ENCODE measurements around the gene TFDP2. TPM values are rescaled to one million over a fixed set of nuclear protein-coding genes. Genes with fewer than 3 reads are reported as not detected.
"Not testable (repeated sequence)": the region's sequence is repeated elsewhere in the genome, so short reads cannot be mapped to it uniquely, and the experiment has no call there.

Gene TFDP2, protein sequence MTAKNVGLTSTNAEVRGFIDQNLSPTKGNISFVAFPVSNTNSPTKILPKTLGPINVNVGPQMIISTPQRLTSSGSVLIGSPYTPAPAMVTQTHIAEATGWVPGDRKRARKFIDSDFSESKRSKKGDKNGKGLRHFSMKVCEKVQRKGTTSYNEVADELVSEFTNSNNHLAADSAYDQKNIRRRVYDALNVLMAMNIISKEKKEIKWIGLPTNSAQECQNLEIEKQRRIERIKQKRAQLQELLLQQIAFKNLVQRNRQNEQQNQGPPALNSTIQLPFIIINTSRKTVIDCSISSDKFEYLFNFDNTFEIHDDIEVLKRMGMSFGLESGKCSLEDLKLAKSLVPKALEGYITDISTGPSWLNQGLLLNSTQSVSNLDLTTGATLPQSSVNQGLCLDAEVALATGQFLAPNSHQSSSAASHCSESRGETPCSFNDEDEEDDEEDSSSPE
- 47.0 and 70.6 TPM in 2 replicates for total RNA-seq (2014; rRNA removed; shearing (Covaris generic); ENCODE audit: low replicate concordance)

DNA sequence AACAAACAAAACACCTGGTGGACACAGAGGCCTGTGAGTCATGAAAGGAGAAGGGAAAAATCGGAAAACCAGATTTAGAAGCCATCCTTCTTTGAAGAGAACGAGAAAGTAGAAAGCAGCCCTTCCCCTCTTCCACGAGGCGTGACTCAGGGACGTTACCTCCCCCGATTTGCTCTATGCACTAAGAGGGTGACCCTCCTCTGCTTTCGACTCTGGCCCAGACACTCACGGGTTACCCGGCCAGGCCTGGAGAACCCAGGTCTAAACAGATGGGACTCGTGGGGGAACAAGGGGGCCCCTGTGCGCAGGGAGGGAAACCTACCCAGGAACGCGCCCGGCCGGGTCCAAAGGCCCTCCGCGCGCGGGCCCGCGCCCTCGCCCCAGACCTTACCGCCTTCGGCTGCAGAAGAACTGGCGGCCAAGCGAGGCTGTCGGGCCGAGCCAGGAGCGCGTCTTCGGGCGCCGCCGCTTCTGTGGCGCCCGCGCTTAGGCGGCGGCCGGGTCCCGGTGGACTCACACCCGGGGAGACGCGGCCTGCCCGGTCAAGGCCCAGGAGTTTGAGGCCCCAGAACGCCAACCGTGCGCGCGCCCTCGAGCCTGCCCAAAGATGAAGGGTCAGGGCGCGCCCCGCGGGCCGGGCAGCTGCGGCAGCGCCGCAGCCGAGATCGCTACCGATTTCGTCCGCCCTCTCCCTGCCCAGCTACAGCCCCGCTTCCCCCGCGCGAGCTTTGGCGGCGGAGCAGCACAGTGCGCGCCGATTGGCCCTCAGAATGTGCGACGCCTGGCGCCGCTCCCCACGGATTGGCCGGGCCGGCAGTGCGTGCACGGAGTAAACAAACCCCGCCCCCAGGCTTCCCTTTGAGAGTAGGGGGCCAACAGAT lies at the start of gene TFDP2:
Gene TFDP2, minus strand, starts transcription at position 753 of the 881 bp plus-strand sequence. CDS start 47,795 bp downstream, outside the sequence.
- H3K9me3 ChIP-seq: no peaks in the 10 kb centered on the region
- no peaks in the 10 kb centered on the region for H3K27me3 ChIP-seq
- no peaks in the 10 kb centered on the region for H3K36me3 ChIP-seq
- H3K4me3 ChIP-seq: peak within 1 kb of the TSS; percentile 69
- peak; percentile 97 for DNase-seq

DNA sequence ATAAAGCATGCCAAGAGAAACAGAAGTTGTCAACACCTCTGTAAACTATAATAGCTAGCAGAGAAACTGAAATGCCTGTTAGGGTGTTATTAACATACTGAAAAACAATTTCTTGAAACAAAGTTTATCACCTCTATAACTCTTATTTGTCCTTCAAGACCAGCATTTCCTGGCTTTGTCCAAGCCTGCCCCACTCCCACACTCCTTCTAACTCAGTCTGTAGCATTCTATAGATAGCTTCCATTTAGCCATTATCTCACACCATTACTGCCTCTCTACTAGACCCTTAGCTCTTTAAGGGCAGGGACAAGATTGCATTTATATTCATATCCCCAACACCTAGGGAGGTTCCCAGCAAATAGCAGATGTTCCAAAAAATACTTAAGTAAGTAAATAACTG lies 39.5 kb upstream of the TFDP2 start:
- no peaks in the 10 kb centered on the region for H3K9me3 ChIP-seq
- no peaks in the 10 kb centered on the region; the same call in 1 of the 2 replicates for H3K36me3 ChIP-seq
- H3K4me3 ChIP-seq: no peak overlapping the region
- no peaks in the 10 kb centered on the region for H3K27me3 ChIP-seq
- no peak for DNase-seq

DNA sequence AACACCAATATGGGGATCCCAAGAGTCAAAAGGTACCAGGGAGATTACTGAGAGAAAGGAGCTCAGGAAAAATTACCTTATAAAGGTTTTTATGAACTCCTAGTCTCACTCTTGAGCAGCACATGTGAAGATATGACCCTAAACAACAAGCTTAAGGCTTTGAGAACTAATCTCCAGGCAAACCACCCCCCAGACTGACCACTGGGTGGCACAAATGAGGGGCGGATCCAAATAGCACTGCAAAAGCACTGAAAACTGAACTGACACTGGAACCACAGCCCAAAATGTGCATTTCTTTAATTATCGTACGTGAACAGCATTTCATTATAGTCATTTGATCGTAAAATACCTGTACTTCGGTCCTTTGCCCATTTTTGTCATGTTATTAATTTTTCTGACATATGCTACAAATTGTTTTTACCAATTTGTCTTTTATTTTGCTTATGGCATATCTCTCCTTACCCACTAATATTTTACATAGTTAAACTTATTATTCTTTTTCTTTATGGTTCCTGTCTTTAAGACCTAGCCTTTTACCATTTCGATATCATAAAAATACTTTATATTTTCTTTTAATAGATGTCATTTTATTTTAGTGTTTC lies 31.5 kb upstream of the TFDP2 start:
- H3K27me3 ChIP-seq: no peaks in the 10 kb centered on the region
- no peak overlapping the region for H3K4me3 ChIP-seq
- H3K9me3 ChIP-seq: no peaks in the 10 kb centered on the region
- DNase-seq: peak; percentile 23
- H3K36me3 ChIP-seq: peaks cover 2% of the 10 kb centered on the region

DNA sequence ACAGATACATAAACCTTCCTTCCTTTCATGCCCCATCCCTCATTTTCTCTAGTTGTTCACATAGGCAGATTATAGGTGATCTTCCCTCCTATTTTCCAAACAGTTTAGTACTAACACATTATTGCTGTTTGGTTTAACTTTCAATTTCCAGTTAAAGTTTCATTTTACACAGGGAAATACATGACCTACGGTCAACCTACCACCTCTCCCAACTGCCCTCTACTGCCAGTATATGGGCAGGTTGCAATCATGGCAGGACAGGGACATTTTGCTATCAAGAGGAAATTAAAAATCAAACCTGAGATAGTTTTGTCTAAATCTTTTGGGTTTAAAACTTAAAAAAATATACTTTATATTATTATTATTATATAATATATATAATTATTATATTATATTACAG lies 26.1 kb upstream of the TFDP2 start:
- no peak for DNase-seq
- H3K27me3 ChIP-seq: no peaks in the 10 kb centered on the region
- H3K36me3 ChIP-seq: peaks cover 3% of the 10 kb centered on the region
- H3K9me3 ChIP-seq: no peaks in the 10 kb centered on the region
- no peak overlapping the region for H3K4me3 ChIP-seq

DNA sequence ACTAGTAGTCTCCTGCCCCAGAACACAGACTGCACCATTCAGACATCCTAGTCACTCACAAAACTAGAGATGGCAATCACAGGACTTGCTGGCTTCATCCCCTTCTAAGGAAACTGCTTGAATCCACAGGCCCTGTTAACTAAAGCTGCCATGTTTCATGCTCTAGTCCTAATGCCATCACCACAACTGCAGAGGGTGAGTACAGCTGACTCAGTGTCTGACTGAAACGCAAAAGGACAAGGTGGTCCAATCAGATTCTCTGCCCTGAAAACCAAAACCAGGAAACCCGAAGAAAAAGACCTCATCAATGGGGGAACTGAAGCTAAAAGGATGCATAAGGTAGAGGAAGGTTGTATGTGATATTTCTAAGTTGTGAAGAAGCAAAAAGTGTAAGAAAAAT lies 25.2 kb upstream of the TFDP2 start:
- no peaks in the 10 kb centered on the region for H3K9me3 ChIP-seq
- no peak for DNase-seq
- no peak overlapping the region for H3K4me3 ChIP-seq
- H3K36me3 ChIP-seq: peaks cover 10% of the 10 kb centered on the region
- no peaks in the 10 kb centered on the region for H3K27me3 ChIP-seq

DNA sequence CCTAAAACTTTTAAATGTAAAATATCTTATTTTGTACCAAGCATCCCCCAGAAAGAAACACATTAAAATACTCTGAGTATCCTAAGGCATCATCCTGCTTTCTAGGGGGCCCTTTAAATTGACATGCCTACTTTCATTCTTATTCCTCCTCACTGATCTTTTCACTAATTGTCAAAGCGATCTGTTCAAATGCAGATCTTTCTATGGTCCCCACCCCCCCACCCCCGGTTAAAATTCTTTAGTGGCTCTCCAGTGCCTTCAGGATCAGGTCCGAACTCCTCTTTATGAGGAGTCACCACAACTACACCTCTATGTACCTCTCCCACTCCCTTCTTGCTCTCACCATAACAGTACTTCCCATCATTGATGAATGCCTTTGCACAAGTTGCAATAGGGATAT lies 19.2 kb upstream of the TFDP2 start:
- Histone ChIP-seq H3K36me3 (peaks cover 11% of the 10 kb centered on the region), H3K4me3 (no peak overlapping the region), H3K9me3 (no peaks in the 10 kb centered on the region), H3K27me3 (no peaks in the 10 kb centered on the region)
- no peak for DNase-seq

DNA sequence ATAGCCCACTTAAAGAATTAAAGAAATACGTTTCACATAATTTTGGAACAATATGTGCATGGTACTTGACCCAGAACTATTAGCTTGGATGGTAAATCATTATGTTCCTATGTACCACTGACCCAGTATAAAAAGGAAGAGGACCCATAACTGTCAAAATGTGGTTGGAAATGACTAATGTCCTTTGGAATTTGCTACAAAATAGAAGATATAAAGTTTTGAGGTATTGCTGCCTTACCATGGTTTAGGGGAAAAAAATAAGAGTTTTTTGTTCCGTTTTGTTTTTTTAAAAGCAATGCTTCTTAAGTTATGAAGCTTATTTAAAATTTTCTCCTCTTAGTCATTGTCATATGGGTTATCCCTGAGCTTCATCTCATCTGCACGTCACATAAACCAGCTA lies 15.8 kb upstream of the TFDP2 start:
- no peaks in the 10 kb centered on the region for H3K9me3 ChIP-seq
- no peak for DNase-seq
- H3K27me3 ChIP-seq: no peaks in the 10 kb centered on the region
- H3K4me3 ChIP-seq: no peak overlapping the region
- peaks cover 8% of the 10 kb centered on the region for H3K36me3 ChIP-seq

DNA sequence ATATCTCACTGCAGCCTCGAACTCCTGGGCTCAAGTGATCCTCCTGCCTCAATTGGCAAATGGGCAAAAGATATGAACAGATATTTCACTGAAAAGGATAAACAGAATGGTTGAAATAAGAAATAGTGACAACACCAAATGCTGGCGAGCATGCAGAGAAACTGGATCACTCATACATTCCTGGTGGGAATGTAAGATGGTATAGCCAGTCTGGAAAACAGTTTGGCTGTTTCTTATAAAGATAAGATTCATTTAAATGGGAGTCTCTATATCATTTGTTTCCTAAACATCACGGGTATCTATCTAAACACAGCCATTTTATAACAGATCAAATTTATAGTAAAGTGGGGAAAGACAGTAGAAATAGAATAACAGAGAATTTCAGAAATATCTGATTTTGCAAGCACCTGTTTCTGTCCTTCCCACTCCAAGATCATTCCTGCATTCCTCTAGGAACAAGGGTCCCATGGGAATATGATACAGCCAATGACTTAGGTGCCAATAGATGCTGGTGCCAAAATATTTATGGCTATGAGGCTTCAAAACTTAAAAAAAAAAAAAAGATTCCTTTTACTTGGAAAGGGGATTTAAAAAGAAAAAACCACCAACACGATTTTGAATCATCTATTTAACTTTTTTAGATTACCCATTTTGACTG lies 9.9 kb upstream of the TFDP2 start:
- Histone ChIP-seq H3K36me3 (no peaks in the 10 kb centered on the region), H3K9me3 (no peaks in the 10 kb centered on the region), H3K27me3 (no peaks in the 10 kb centered on the region), H3K4me3 (no peak overlapping the region)
- no peak for DNase-seq

DNA sequence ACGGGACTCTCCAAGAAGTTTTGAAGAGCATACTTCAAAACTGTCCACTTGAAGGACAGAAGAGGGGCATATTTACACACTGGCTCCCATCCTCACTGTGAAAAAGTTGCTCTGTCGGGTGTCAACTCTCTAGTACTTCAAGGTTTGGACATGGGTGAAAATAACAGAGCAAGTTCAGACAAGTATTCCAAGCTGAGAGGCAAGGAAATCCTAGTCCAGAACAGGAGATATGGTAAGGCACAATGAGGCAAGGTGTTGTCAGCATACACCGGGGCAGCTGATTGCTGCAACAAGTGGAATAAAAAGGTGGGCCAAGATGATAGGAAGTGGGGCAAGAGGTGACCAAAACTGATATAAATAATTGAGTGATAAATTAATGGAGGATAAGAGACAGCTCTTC lies 4.8 kb upstream of the TFDP2 start:
- DNase-seq: no peak
- Histone ChIP-seq H3K27me3 (no peaks in the 10 kb centered on the region), H3K36me3 (no peaks in the 10 kb centered on the region), H3K9me3 (no peaks in the 10 kb centered on the region), H3K4me3 (no peak overlapping the region)

DNA sequence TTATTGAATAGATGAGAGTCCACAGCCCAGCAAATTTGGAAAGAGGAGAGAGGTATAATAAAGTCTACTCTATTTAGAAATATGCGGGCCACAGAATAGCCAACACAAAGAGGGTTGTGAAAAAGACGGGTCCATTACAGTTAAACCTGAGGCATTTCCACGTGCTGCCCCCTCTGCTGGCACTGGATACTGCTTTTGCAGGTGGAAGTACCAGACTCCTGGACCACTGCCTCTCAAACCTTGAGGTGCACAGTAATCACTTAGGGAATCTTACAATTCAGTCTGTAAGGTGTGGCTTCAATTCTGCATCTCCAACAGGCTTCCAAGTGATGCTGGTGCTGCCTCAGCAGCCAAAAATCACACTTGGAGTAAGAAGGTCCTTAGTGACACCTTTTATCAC lies 3.0 kb upstream of the TFDP2 start:
- no peaks in the 10 kb centered on the region for H3K27me3 ChIP-seq
- DNase-seq: no peak

DNA sequence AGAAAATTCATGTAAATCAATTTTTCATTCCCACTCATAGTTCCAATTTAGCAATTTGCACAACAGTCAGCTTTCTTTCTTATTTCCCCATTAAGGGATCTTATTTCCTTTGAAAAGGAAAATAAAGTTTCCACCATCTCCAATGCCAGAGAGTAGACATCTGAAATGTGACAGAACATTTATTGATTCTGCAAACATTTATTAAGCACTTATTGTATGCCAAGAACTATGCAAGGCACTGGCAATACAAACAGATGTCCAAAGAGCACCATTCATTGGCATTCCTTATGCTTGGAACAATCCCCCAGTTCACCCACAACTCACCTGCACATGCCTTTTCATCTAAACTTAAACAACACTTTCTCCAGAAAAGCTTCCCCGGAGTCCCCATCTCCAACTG lies 2.5 kb upstream of the TFDP2 start:
- H3K36me3 ChIP-seq: no peaks in the 10 kb centered on the region
- DNase-seq: no peak

More for the DNA sequence above, 3.0 kb upstream of the TFDP2 start:
- no peaks in the 10 kb centered on the region for H3K36me3 ChIP-seq
- H3K9me3 ChIP-seq: no peaks in the 10 kb centered on the region
- no peak overlapping the region for H3K4me3 ChIP-seq

DNA sequence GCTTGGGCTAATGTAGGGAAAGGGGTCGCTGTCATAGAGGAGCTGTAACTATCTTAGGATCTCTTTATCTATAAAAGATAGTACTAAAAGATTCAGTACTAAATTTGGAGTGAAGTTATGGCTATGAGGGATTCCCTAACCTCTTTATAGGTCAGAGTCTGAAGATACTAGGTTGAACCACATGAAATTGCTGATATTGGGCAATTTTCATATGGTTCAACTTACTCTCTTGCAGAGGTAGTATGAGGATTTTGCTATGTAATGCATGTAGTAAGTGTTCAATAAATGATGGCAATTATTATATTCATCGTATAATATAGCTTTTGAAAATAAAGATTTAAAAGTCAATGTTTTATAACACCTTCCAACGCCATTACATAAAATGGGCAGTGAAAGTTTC lies 1.9 kb upstream of the TFDP2 start:
- H3K9me3 ChIP-seq: no peaks in the 10 kb centered on the region
- no peaks in the 10 kb centered on the region for H3K36me3 ChIP-seq
- no peak for DNase-seq
- H3K27me3 ChIP-seq: no peaks in the 10 kb centered on the region
- H3K4me3 ChIP-seq: no peak overlapping the region

More for the DNA sequence above, 2.5 kb upstream of the TFDP2 start:
- H3K4me3 ChIP-seq: no peak overlapping the region
- no peaks in the 10 kb centered on the region for H3K9me3 ChIP-seq
- H3K27me3 ChIP-seq: no peaks in the 10 kb centered on the region

DNA sequence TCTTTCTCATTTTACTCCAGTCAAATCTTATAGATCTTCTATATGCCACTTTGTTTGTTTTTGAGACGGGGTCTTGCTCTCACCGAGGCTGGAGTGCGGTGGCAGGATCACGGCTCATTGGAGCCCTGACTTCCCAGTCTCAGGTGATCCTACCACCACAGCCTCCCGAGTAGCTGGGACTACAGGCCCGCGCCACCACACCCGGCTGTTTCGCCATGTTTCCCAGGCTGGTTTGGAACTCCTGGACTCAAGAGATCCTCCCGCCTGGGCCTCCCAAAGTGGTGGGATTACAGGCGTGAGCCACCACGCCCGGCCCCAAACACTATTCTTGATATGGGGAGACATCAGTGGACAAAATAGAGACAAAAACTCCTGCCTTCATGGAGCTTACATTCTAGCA lies 927 bp upstream of the TFDP2 start:
- no peak for DNase-seq
- no peak overlapping the region for H3K4me3 ChIP-seq
- H3K9me3 ChIP-seq: no peaks in the 10 kb centered on the region
- H3K27me3 ChIP-seq: no peaks in the 10 kb centered on the region
- no peaks in the 10 kb centered on the region for H3K36me3 ChIP-seq

DNA sequence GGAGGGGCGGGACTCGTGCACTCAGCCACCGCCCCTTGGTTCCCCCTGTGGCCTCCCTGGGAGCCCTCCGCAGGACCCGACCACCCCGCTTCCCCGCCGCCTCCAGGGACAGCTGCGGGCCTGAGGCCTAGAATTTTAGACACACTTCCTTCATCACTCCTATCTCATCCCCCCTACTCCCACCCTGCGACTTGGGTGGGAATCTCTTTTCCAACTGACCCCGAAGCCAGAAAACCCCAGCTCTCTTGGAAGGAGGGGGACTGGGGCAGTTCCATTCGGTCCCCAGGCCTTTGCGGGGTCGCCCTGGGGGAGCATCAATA lies 289 bp upstream of the TFDP2 start:
- H3K27me3 ChIP-seq: no peaks in the 10 kb centered on the region
- H3K9me3 ChIP-seq: no peaks in the 10 kb centered on the region
- H3K4me3 ChIP-seq: peak overlapping the region; percentile 69
- no peak for DNase-seq
- no peaks in the 10 kb centered on the region for H3K36me3 ChIP-seq

DNA sequence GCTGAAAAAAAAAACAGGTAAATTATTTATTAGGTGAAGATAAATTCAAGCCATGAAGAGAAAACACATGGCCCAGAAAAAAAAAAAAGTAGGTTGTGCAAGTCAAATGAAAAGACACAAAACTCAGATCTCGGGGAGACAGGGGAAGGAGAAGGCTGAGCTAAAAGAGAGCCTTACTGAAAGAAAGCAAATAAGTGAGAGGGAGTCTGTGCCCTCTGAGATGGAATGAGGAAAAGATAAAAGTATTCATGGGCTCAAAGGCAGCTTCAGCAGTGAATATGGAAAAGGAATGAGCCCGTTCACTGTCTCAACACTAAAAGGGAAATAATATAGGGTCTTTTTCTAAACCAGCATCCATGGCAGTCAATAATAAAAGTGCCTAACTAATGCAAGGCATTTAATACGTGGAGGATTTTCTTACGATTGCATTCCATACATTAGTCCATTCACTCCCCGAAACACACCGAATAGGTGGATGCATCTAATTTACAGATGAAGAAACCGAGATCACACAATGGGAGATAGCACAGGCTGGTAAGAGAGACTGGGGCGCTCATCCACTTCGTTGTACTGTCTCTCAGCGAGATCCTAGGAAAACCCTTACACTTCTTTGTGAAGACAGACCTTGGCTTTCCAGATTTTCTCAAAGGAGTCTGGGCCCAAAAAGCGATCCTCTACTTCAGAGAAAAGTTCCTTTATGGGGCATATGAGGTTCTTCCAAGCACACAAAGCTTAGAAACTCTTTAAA lies 1.1 kb downstream of the TFDP2 start:
- H3K4me3 ChIP-seq: peak overlapping the region; percentile 69
- H3K9me3 ChIP-seq: no peaks in the 10 kb centered on the region
- H3K27me3 ChIP-seq: no peaks in the 10 kb centered on the region
- no peak for DNase-seq
- H3K36me3 ChIP-seq: no peaks in the 10 kb centered on the region

DNA sequence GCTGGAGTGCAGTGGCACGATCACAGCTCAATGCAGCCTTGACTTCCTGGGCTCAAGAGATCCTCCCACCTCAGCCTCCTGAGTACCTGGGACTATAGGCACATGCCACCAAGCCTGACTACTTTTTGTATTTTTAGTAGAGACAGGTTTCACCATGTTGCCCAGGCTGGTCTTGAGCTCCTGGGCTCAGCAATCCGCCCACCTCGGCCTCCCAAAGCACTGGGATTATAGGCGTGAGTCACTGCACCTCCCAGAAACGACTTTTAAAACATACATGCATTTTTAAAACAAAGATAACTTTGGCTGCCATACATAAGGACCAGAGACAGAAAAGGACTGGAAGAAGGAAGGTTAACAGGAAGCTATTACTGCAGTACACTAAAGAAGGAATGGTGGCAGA lies 4.8 kb downstream of the TFDP2 start:
- H3K4me3 ChIP-seq, H3K9me3 ChIP-seq: not testable (repeated sequence)

More for the DNA sequence above, 4.8 kb downstream of the TFDP2 start:
- H3K36me3 ChIP-seq: peaks cover 19% of the 10 kb centered on the region
- peak; percentile 75 for DNase-seq
- H3K27me3 ChIP-seq: not testable (repeated sequence)
